Body of pancreas (tissue), 4 donors: ENCODE data around the gene CLNK. TPM values are rescaled to one million over a fixed set of nuclear protein-coding genes. Genes with fewer than 3 reads are reported as not detected.
A peak's percentile ranks its signal among the peaks of the same experiment; 100 is the strongest.

Experiments
- ATAC-seq: fragments of 150-250 bp; one replicate; pipeline ENCODE4 v1.9.1; 2016
- DNase-seq, 4 donors: peaks; one replicate each; pipeline ENCODE4 v3.0.0-alpha.2; 2019
- H3K27ac ChIP-seq, 4 donors: fragments of 200-600 bp; sonication (generic); 1 replicate in 3 of 4; 2 replicates in 1 of 4; pipeline versions ENCODE4 v1.5.1 to v1.6.1; 2016 to 2019; ENCODE audit warnings: mild to moderate bottlenecking in 1 of 4, mixed read lengths in 1 of 4, moderate library complexity in 1 of 4
- H3K27me3 ChIP-seq, 2 donors: fragments of 200-600 bp; sonication (generic); one replicate each; pipeline ENCODE4 v1.6.0; 2016; ENCODE audit warnings: mild to moderate bottlenecking in 1 of 2
- H3K36me3 ChIP-seq, 2 donors: fragments of 200-600 bp; sonication (generic); replicated peaks in 1 of 2; 2 replicates each; pipeline ENCODE4 v1.5.1; 2016; ENCODE audit warnings: low read depth in 2 of 2; ENCODE audit not compliant: insufficient read depth in 1 of 2
- H3K4me1 ChIP-seq: fragments of 200-600 bp; sonication (generic); one replicate; pipeline ENCODE4 v1.6.0; 2016
- H3K4me3 ChIP-seq, 2 donors: fragments of 200-600 bp; sonication (generic); 1 replicate in 1 of 2; 2 replicates in 1 of 2; pipeline ENCODE4 v1.5.1; 2016 to 2019
- H3K9me3 ChIP-seq, 3 donors: fragments of 200-600 bp; sonication (generic); 1 replicate in 2 of 3; 2 replicates in 1 of 3; pipeline ENCODE4 v1.5.1; 2016
- CTCF ChIP-seq, 7 experiments: fragments of 450-650 bp in 4 of 7; fragments of 200-600 bp in 3 of 7; sonication (generic) in 3 of 7; IDR thresholded peaks; one replicate each; pipeline ENCODE4 v1.5.1; 2016 to 2019; ENCODE audit warnings: antibody characterized with exemption in 7 of 7
- POLR2A ChIP-seq, 3 donors: fragments of 450-650 bp; IDR thresholded peaks; one replicate each; pipeline ENCODE4 v1.6.1; 2016; ENCODE audit warnings: antibody characterized with exemption in 3 of 3, mild to moderate bottlenecking in 2 of 3
- WGBS, 2 donors: methylation state at CpG; one replicate each; pipeline ENCODE4 v1.1.5; 2017; 5-methylcytosine and 5-hydroxymethylcytosine counted together
- intact Hi-C: fragments of 100-400 bp; cut with DNase I; formaldehyde crosslinking; loops from one replicate; pipeline ENCODE4 v1.15.1; 2023
- total RNA-seq, 2 donors: library from RNA; depleted of rRNA; stranded (reverse); fragments of >200 nt; gene quantifications; one replicate each; pipeline ENCODE4 v1.1.0, GENCODE V29; 2016

Gene CLNK
- total RNA-seq, 2 donors from 2014 or later, result 1.0 TPM; not detected in 1

- Histone ChIP-seq H3K4me1 (no peaks in the 10 kb centered on the region), H3K9me3 (no peaks in the 10 kb centered on the region), H3K36me3 (no peaks in the 10 kb centered on the region), H3K4me3 (no peak overlapping the region), H3K27ac (no peak overlapping the region), H3K27me3 (no peaks in the 10 kb centered on the region)
- WGBS, 2 donors, result 49 to 51% methylated on average over 2 of the region's 2 CpGs
- no peak for ATAC-seq
- TF ChIP-seq POLR2A (IDR thresholded peaks at IDR 0.05), result no peak
- DNase-seq, result no peak
- intact Hi-C loops, result loop anchor here (10.0 kb wide), 1 partner anchor 863 kb away; no protein-coding TSS in a partner anchor
Measured at GRCh38 chr4:10571909-10572308, 112.7 kb downstream of the CLNK start.

GRCh38 chr4:10569491-10569890, 115.1 kb downstream of the CLNK start:
- H3K4me1 ChIP-seq, result no peaks in the 10 kb centered on the region
- TF ChIP-seq POLR2A (IDR thresholded peaks at IDR 0.05), result no peak
- TF ChIP-seq CTCF (IDR thresholded peaks at IDR 0.05), result no peak
- no peak for DNase-seq
- no peaks in the 10 kb centered on the region for H3K36me3 ChIP-seq
- no peak overlapping the region for H3K4me3 ChIP-seq
- ATAC-seq, result no peak
- no peak overlapping the region for H3K27ac ChIP-seq
- intact Hi-C loops, result no loop called here
- WGBS, 2 donors, result 83 to 96% methylated on average over 2 of the region's 2 CpGs
- H3K9me3 ChIP-seq, result no peaks in the 10 kb centered on the region
- no peaks in the 10 kb centered on the region for H3K27me3 ChIP-seq

- TF ChIP-seq POLR2A (IDR thresholded peaks at IDR 0.05), result no peak
- TF ChIP-seq CTCF (IDR thresholded peaks at IDR 0.05), result no peak
- Histone ChIP-seq H3K27me3 (no peaks in the 10 kb centered on the region), H3K4me3 (no peak overlapping the region), H3K4me1 (no peaks in the 10 kb centered on the region), H3K9me3 (no peaks in the 10 kb centered on the region), H3K27ac (no peak overlapping the region), H3K36me3 (no peaks in the 10 kb centered on the region)
- ATAC-seq (no peak), DNase-seq (no peak)
- intact Hi-C loops, result no loop called here
Measured at GRCh38 chr4:10567766-10568165, 116.8 kb downstream of the CLNK start.

- TF ChIP-seq CTCF (IDR thresholded peaks at IDR 0.05) (no peak), POLR2A (IDR thresholded peaks at IDR 0.05) (no peak)
- intact Hi-C loops, result no loop called here
- Histone ChIP-seq H3K36me3 (no peaks in the 10 kb centered on the region), H3K27me3 (no peaks in the 10 kb centered on the region), H3K27ac (no peak overlapping the region), H3K9me3 (no peaks in the 10 kb centered on the region), H3K4me1 (no peaks in the 10 kb centered on the region), H3K4me3 (no peak overlapping the region)
- DNase-seq (no peak), ATAC-seq (no peak)
- 63 to 65% methylated on average over 5 of the region's 5 CpGs for WGBS, 2 donors
Measured at GRCh38 chr4:10565166-10565780, 119.3 kb downstream of the CLNK start.

- no peak overlapping the region for H3K4me3 ChIP-seq
- intact Hi-C loops, result no loop called here
- WGBS, 2 donors, result 2 to 4% methylated on average over 6 of the region's 6 CpGs
- no peaks in the 10 kb centered on the region for H3K36me3 ChIP-seq
- ATAC-seq (peak; percentile 71), DNase-seq (peak; percentile 45 to 56 (median 51))
- H3K27ac ChIP-seq, result no peak overlapping the region
- H3K9me3 ChIP-seq, result no peaks in the 10 kb centered on the region
- no peaks in the 10 kb centered on the region for H3K4me1 ChIP-seq
- peak; percentile 42 to 75 (median 72) for TF ChIP-seq CTCF (IDR thresholded peaks at IDR 0.05)
- TF ChIP-seq POLR2A (IDR thresholded peaks at IDR 0.05), result no peak
- H3K27me3 ChIP-seq, result no peaks in the 10 kb centered on the region
Measured at GRCh38 chr4:10554694-10555093, 129.9 kb downstream of the CLNK start.
